Panc1 (cell line): ENCODE measurements around the gene CREB5.

ENCODE experiments used
- CTCF ChIP-seq: fragments of 450-650 bp; IDR thresholded peaks from 2 replicates; pipeline ENCODE4 v1.5.1; 2017; ENCODE audit warnings: mild to moderate bottlenecking
- POLR2AphosphoS5 ChIP-seq: IDR thresholded peaks from 2 replicates; pipeline ENCODE4 v1.6.1; 2012; ENCODE audit warnings: mild to moderate bottlenecking, low read depth, low read length, moderate library complexity
- REST ChIP-seq, 2 experiments: IDR thresholded peaks; 2 replicates each; pipeline ENCODE4 v1.6.1; 2011 to 2012; ENCODE audit warnings: low read depth in 2 of 2, control low read depth in 1 of 2, low read length in 1 of 2, mild to moderate bottlenecking in 1 of 2, moderate library complexity in 1 of 2; ENCODE audit not compliant: insufficient read depth in 1 of 2
- SIN3A ChIP-seq: IDR thresholded peaks from 2 replicates; pipeline ENCODE4 v1.6.1; 2012; ENCODE audit warnings: low read depth, mild to moderate bottlenecking, low read length, moderate library complexity, borderline replicate concordance; ENCODE audit not compliant: insufficient read depth
- TCF7L2 ChIP-seq: IDR thresholded peaks from 2 replicates; pipeline ENCODE4 v1.6.1; 2011; ENCODE audit warnings: mild to moderate bottlenecking, low read depth, low read length, inconsistent platforms

GRCh38 chr7:28717445-28718054 lies 305.2 kb downstream of the CREB5 start:
- TF ChIP-seq TCF7L2, result no peak
- TF ChIP-seq POLR2AphosphoS5, result no peak
- TF ChIP-seq REST (IDR thresholded peaks at IDR 0.05; ENCODE audit: insufficient read depth in 1 of 2, low read depth in 2 of 2, low read length in 1 of 2), result no peak
- TF ChIP-seq CTCF, result no peak
- no peak for TF ChIP-seq SIN3A
